HG02642 (cell line): ENCODE data around the gene MYADM.
"Not testable (repeated sequence)": the region's sequence is repeated elsewhere in the genome, so short reads cannot be mapped to it uniquely, and the experiment has no call there.

Experiments used
- ATAC-seq: cut with Tn5 transposase; IDR thresholded peaks from one replicate; pipeline ENCODE4 v1.9.1; 2021; ENCODE audit warnings: mild to moderate bottlenecking; ENCODE audit not compliant: unreplicated experiment, poor library complexity

The MYADM gene

GRCh38 chr19:53867225-53868090, at the start of gene MYADM:
Gene MYADM, plus strand, starts transcription at chr19:53867883. Its CDS starts 5,647 bp downstream, at chr19:53873530.
- peak; percentile 77 for ATAC-seq

- ATAC-seq: no peak
Observed at GRCh38 chr19:53818756-53819155, 48.9 kb upstream of the MYADM start.

GRCh38 chr19:53819861-53820260, 47.8 kb upstream of the MYADM start:
- ATAC-seq: no peak

- no peak for ATAC-seq
Observed at GRCh38 chr19:53823380-53824120, 44.1 kb upstream of the MYADM start.

- no peak for ATAC-seq
Observed at GRCh38 chr19:53824134-53824611, 43.5 kb upstream of the MYADM start, which contains the start of gene NLRP12. Gene NLRP12, minus strand, starts transcription at chr19:53824314. Its CDS starts 140 bp downstream, at chr19:53824174.

GRCh38 chr19:53826876-53827275, 40.8 kb upstream of the MYADM start:
- ATAC-seq: no peak

- ATAC-seq: no peak
Observed at GRCh38 chr19:53828531-53828930, 39.2 kb upstream of the MYADM start.

GRCh38 chr19:53832861-53833260, 34.8 kb upstream of the MYADM start:
- ATAC-seq: not testable (repeated sequence)

- ATAC-seq: not testable (repeated sequence)
Observed at GRCh38 chr19:53838446-53838845, 29.2 kb upstream of the MYADM start.

GRCh38 chr19:53840241-53840640, 27.4 kb upstream of the MYADM start:
- not testable (repeated sequence) for ATAC-seq

GRCh38 chr19:53840914-53841313, 26.8 kb upstream of the MYADM start:
- not testable (repeated sequence) for ATAC-seq

GRCh38 chr19:53844849-53845246, 22.8 kb upstream of the MYADM start:
- ATAC-seq: no peak

- no peak for ATAC-seq
Observed at GRCh38 chr19:53847555-53847954, 20.1 kb upstream of the MYADM start.

- no peak for ATAC-seq
Observed at GRCh38 chr19:53849237-53849676, 18.4 kb upstream of the MYADM start.

GRCh38 chr19:53853707-53854106, 14.0 kb upstream of the MYADM start:
- ATAC-seq: peak; percentile 54

GRCh38 chr19:53864308-53864836, 3.3 kb upstream of the MYADM start:
- no peak for ATAC-seq

GRCh38 chr19:53865523-53865917, 2.2 kb upstream of the MYADM start:
- no peak for ATAC-seq

- ATAC-seq: no peak
Observed at GRCh38 chr19:53865918-53866864, 1.5 kb upstream of the MYADM start.

- ATAC-seq: no peak
Observed at GRCh38 chr19:53866865-53867224, 838 bp upstream of the MYADM start.
